ENCODE results near the gene LRIT3. TPM values are rescaled to one million over a fixed set of nuclear protein-coding genes. Genes with fewer than 3 reads are reported as not detected.
"Not testable (repeated sequence)": the region's sequence is repeated elsewhere in the genome, so short reads cannot be mapped to it uniquely, and the experiment has no call there.

Gene LRIT3
- total and polyA plus RNA-seq, 2 of the 4 experiments (the other 2 are of a cell fraction), result 0.02 TPM; not detected in 1

DNA sequence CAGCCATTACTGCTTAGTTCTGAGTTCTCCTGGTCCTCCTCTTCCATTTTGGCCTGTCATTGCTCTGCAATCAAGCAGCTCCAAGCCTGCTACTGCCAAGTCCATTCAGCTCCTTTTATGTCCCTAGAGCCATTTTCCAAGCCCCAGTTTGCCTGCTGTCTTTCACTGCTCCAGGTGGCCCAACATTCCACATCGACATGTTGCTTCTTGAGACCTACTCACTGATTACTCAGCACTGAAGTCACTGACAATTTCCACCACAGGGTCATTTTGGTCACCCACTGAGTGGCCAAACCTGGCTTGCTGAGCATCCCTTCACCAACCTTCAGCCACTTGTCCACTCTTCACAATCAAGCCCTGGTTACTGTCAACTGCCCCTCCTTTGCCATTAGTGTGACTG is 27.2 kb downstream of the LRIT3 start:
- 56% methylated on average over 1 of the region's 1 CpG; no CpG with 5 or more reads in 1 of the 2 experiments for WGBS, 2 experiments (ENCODE audit: extremely low coverage in 2 of 2, insufficient read length in 1 of 2)
- Histone ChIP-seq H4K91ac (ENCODE audit: insufficient read depth, low read depth, low read length) (no peak overlapping the region), H3K9me1 (ENCODE audit: insufficient read depth, low read length) (no peaks in the 10 kb centered on the region), H2AK5ac (ENCODE audit: low read depth, low read length) (no peak overlapping the region), H3K23ac (ENCODE audit: low read depth, low read length) (no peak overlapping the region), H3K27me3 (ENCODE audit: control insufficient read depth, insufficient read depth, low read length) (no peaks in the 10 kb centered on the region), H3K18ac (ENCODE audit: low read depth, low read length) (no peak overlapping the region), H3K4me1 (ENCODE audit: control insufficient read depth, insufficient read depth, low read length) (no peaks in the 10 kb centered on the region), H3K56ac (ENCODE audit: extremely low read depth, insufficient read depth, low read length) (no peak overlapping the region), H2BK5ac (ENCODE audit: low read depth, low read length, poor library complexity, severe bottlenecking) (no peak overlapping the region), H3K14ac (replicated peaks; ENCODE audit: low read depth, low read length) (no peak overlapping the region), H2AK9ac (replicated peaks; ENCODE audit: low read depth, low read length, poor library complexity) (no peak overlapping the region), H4K20me1 (ENCODE audit: insufficient read depth, low read length) (no peaks in the 10 kb centered on the region), H3K9me3 (ENCODE audit: control insufficient read depth, insufficient read depth, low read length) (no peaks in the 10 kb centered on the region), H3K4me2 (ENCODE audit: low read depth, low read length) (no peak overlapping the region), H2BK120ac (ENCODE audit: low read depth, low read length) (no peak overlapping the region), H3K4me3 (ENCODE audit: insufficient read depth, low read depth, low read length) (no peak overlapping the region), H4K5ac (ENCODE audit: low read depth, low read length) (no peak overlapping the region), H2BK20ac (ENCODE audit: low read depth, low read length) (no peak overlapping the region), H2AFZ (replicated peaks; ENCODE audit: low read length, poor library complexity) (no peak overlapping the region), H3K79me1 (ENCODE audit: low read depth in 1 of 2, low read length in 2 of 2) (no peaks in the 10 kb centered on the region), H3K36me3 (ENCODE audit: control insufficient read depth, insufficient read depth, low read length) (no peaks in the 10 kb centered on the region), H3K9ac (ENCODE audit: low read depth, low read length) (no peak overlapping the region), H4K8ac (ENCODE audit: low read depth in 2 of 2, low read length in 2 of 2) (no peak overlapping the region), H2BK15ac (ENCODE audit: low read depth, low read length) (no peak overlapping the region), H3K4ac (ENCODE audit: low read depth, low read length) (no peak overlapping the region), H3K27ac (ENCODE audit: insufficient read depth, low read length) (no peak overlapping the region)
- ATAC-seq (ENCODE audit: low read depth) (no peak), DNase-seq (no peak)
- intact Hi-C loops (cut with micrococcal nuclease), result no loop called here
- in situ Hi-C loops (cut with MboI; ENCODE audit: low sequenced_read_pairs), result no loop called here
- CTCF ChIA-PET, result no interaction called here
- no peak for TF ChIP-seq CEBPB (IDR thresholded peaks at IDR 0.05; ENCODE audit: low read depth, low read length)
- TF ChIP-seq, protein P1, sequence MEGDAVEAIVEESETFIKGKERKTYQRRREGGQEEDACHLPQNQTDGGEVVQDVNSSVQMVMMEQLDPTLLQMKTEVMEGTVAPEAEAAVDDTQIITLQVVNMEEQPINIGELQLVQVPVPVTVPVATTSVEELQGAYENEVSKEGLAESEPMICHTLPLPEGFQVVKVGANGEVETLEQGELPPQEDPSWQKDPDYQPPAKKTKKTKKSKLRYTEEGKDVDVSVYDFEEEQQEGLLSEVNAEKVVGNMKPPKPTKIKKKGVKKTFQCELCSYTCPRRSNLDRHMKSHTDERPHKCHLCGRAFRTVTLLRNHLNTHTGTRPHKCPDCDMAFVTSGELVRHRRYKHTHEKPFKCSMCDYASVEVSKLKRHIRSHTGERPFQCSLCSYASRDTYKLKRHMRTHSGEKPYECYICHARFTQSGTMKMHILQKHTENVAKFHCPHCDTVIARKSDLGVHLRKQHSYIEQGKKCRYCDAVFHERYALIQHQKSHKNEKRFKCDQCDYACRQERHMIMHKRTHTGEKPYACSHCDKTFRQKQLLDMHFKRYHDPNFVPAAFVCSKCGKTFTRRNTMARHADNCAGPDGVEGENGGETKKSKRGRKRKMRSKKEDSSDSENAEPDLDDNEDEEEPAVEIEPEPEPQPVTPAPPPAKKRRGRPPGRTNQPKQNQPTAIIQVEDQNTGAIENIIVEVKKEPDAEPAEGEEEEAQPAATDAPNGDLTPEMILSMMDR (conservative IDR thresholded peaks at IDR 0.05; ENCODE audit: low read depth, low read length), result no peak
- dilution Hi-C loops (cut with HindIII; ENCODE audit: low sequenced_read_pairs, unreplicated experiment), result no loop called here
- BruUV-seq (replicated peaks), result no TSS peak
- POLR2A ChIA-PET (ENCODE audit: unreplicated experiment), result no interaction called here

DNA sequence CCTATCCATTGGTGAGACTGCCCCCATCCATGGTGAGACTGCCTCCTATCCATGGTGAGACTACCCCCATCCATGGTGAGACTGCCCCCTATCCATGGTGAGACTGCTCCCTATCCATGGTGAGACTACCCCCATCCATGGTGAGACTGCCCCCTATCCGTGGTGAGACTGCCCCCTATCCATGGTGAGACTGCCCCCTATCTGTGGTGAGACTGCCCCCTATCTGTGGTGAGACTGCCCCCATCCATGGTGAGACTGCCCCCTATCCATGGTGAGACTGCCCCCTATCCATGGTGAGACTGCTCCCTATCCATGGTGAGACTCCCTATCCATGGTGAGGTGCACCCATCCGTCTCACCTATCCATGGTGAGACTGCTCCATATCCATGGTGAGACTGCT is 27.6 kb downstream of the LRIT3 start:
- H3K9ac ChIP-seq (ENCODE audit: low read depth, low read length); H2BK5ac ChIP-seq (ENCODE audit: low read depth, low read length, poor library complexity, severe bottlenecking); H3K14ac ChIP-seq (replicated peaks; ENCODE audit: low read depth, low read length); H3K9me3 ChIP-seq (ENCODE audit: control insufficient read depth, insufficient read depth, low read length); H4K5ac ChIP-seq (ENCODE audit: low read depth, low read length); dilution Hi-C loops (cut with HindIII; ENCODE audit: low sequenced_read_pairs, unreplicated experiment); POLR2A ChIA-PET (ENCODE audit: unreplicated experiment); H2AK5ac ChIP-seq (ENCODE audit: low read depth, low read length); H3K4me3 ChIP-seq (ENCODE audit: insufficient read depth, low read depth, low read length); H4K91ac ChIP-seq (ENCODE audit: insufficient read depth, low read depth, low read length); H3K56ac ChIP-seq (ENCODE audit: extremely low read depth, insufficient read depth, low read length); H2BK120ac ChIP-seq (ENCODE audit: low read depth, low read length); ATAC-seq (ENCODE audit: low read depth); in situ Hi-C loops (cut with MboI; ENCODE audit: low sequenced_read_pairs); BruUV-seq (replicated peaks); H2AFZ ChIP-seq (replicated peaks; ENCODE audit: low read length, poor library complexity); H3K18ac ChIP-seq (ENCODE audit: low read depth, low read length); H4K8ac ChIP-seq (ENCODE audit: low read depth in 2 of 2, low read length in 2 of 2); H4K20me1 ChIP-seq (ENCODE audit: insufficient read depth, low read length); H3K79me1 ChIP-seq (ENCODE audit: low read depth in 1 of 2, low read length in 2 of 2); H3K27ac ChIP-seq (ENCODE audit: insufficient read depth, low read length); H2BK15ac ChIP-seq (ENCODE audit: low read depth, low read length); H3K36me3 ChIP-seq (ENCODE audit: control insufficient read depth, insufficient read depth, low read length); DNase-seq; H2AK9ac ChIP-seq (replicated peaks; ENCODE audit: low read depth, low read length, poor library complexity); H3K9me1 ChIP-seq (ENCODE audit: insufficient read depth, low read length); H3K4me1 ChIP-seq (ENCODE audit: control insufficient read depth, insufficient read depth, low read length); H3K4ac ChIP-seq (ENCODE audit: low read depth, low read length); H2BK20ac ChIP-seq (ENCODE audit: low read depth, low read length); H3K23ac ChIP-seq (ENCODE audit: low read depth, low read length); CTCF ChIA-PET; intact Hi-C loops (cut with micrococcal nuclease); H3K27me3 ChIP-seq (ENCODE audit: control insufficient read depth, insufficient read depth, low read length); H3K4me2 ChIP-seq (ENCODE audit: low read depth, low read length): not testable (repeated sequence)
- 83% methylated on average over 1 of the region's 2 CpGs; no CpG with 5 or more reads in 1 of the 2 experiments for WGBS, 2 experiments (ENCODE audit: extremely low coverage in 2 of 2, insufficient read length in 1 of 2)
